ENCODE measurements around the gene OR1F1. TPM values are rescaled to one million over a fixed set of nuclear protein-coding genes. Genes with fewer than 3 reads are reported as not detected.

OR1F1 gene
- total and polyA plus RNA-seq, 9 of the 15 experiments (the other 6 are each of a cell fraction or from before 2014, with no cell fraction given), result 0.15 to 0.61 (median 0.35) TPM; not detected in 3

GRCh38 chr16:3155181-3155580 lies 32.8 kb upstream of the OR1F1 start (continued):
- TF ChIP-seq GTF3C2 (IDR thresholded peaks at IDR 0.05; ENCODE audit: borderline replicate concordance, extremely low read depth, insufficient read length), result no peak
- no peak for TF ChIP-seq SP1 (CRISPR knock-in tag; IDR thresholded peaks at IDR 0.05)
- no peak for TF ChIP-seq CEBPB (tag; IDR thresholded peaks at IDR 0.05)
- no peak for TF ChIP-seq ZNF121 (CRISPR knock-in tag; conservative IDR thresholded peaks at IDR 0.05)
- no peak for TF ChIP-seq MEF2D (tag; conservative IDR thresholded peaks at IDR 0.05; ENCODE audit: low read depth)
- no peak for TF ChIP-seq XRCC4 (IDR thresholded peaks at IDR 0.05; ENCODE audit: extremely low read depth, insufficient read depth, insufficient read length)
- TF ChIP-seq ZBTB2 (IDR thresholded peaks at IDR 0.05), result no peak
